Psoas muscle (tissue), 8 donors: ENCODE results near the gene TMTC2. TPM values are rescaled to one million over a fixed set of nuclear protein-coding genes. Genes with fewer than 3 reads are reported as not detected.

ENCODE experiments used
- ATAC-seq, 4 donors: fragments of 200-7000 bp; cut with Tn5 transposase; one replicate each; pipeline ENCODE4 v1.9.1; 2020; ENCODE audit warnings: moderate library complexity in 3 of 4, mild to moderate bottlenecking in 2 of 4
- DNase-seq, 2 donors: peaks; one replicate each; pipeline ENCODE4 v3.0.0-alpha.2; 2020
- H3K27ac ChIP-seq: fragments of 200-600 bp; one replicate; pipeline ENCODE4 v1.8.0; 2022
- H3K27me3 ChIP-seq, 3 donors: fragments of 200-600 bp in 1 of 3; one replicate each; pipeline versions ENCODE4 v1.6.1 to v1.8.0; 2013 to 2022; ENCODE audit warnings: low read length in 2 of 3, mild to moderate bottlenecking in 2 of 3, moderate library complexity in 1 of 3; ENCODE audit not compliant: insufficient read depth in 3 of 3
- H3K36me3 ChIP-seq, 2 donors: fragments of 200-600 bp in 1 of 2; one replicate each; pipeline versions ENCODE4 v1.6.1 to v1.8.0; 2013 to 2022; ENCODE audit warnings: low read depth in 1 of 2, mild to moderate bottlenecking in 1 of 2, moderate library complexity in 1 of 2; ENCODE audit not compliant: insufficient read depth in 1 of 2
- H3K4me1 ChIP-seq: fragments of 200-600 bp; one replicate; pipeline ENCODE4 v1.8.0; 2022
- H3K4me3 ChIP-seq: fragments of 200-600 bp; one replicate; pipeline ENCODE4 v1.8.0; 2022; ENCODE audit warnings: mild to moderate bottlenecking
- H3K9me3 ChIP-seq: fragments of 200-600 bp; one replicate; pipeline ENCODE4 v1.8.0; 2022
- WGBS, 3 donors: extraction: QIAGEN DNeasy Blood & Tissue Kit; methylation state at CpG; one replicate each; pipeline versions ENCODE4 v1.1.6 to v1.1.7; 2013; 5-methylcytosine and 5-hydroxymethylcytosine counted together
- intact Hi-C, 2 donors: fragments of 100-400 bp; cut with DNase I; formaldehyde crosslinking; loops; one replicate each; pipeline versions ENCODE4 v1.11.0 to v1.14.2; 2022
- long read RNA-seq, 2 donors: library from polyadenylated mRNA; unstranded; transcript quantifications; one replicate each; pipeline ENCODE4 v2.0.0, GENCODE V29; 2021
- polyA plus RNA-seq, 3 donors: library from polyadenylated mRNA; stranded (reverse); fragments of 200-250 nt; gene quantifications; one replicate each; pipeline ENCODE4 v1.2.3, GENCODE V29; 2013
- total RNA-seq, 4 donors: library from RNA; stranded (reverse); fragmentation: NEBNext Ultra II Directional in 2 of 4; extraction: Animal tissue kit (Norgen Biotek cat#: 25700) in 2 of 4; gene quantifications; one replicate each; pipeline versions ENCODE4 v1.2.1 to v1.2.4, GENCODE V29; 2021 to 2023
- TF ChIP-seq, protein P1 (sequence below): fragments of 200-600 bp; IDR thresholded peaks from one replicate; pipeline ENCODE4 v1.8.0; 2022; ENCODE audit warnings: antibody characterized with exemption
- donor health status: healthy with polysubstance abuse.
- donor health status: DM: no; HTN: no; CAD: no; lungs with moderate emphysema.
- donor health status: Bipolar disorder and iron deficiency.
- donor health status: healthy.
- donor health status: DM: yes; HTN: yes; CAD: no.
- donor health status: DM: no; HTN: no; CAD: no.
- donor health status: DM: no; HTN: no; CAD: no.
- donor health status: DM: yes; HTN: yes; CAD: no.

TMTC2 gene
- 1 to 10 TPM; 1.8 to 2.7 (median 2.2) TPM for total RNA-seq
- 1 to 10 TPM in 2 of 3 donors, under 1 TPM in 1; 0.85 to 1.1 (median 1.0) TPM for polyA plus RNA-seq
- long read RNA-seq, donor 1: 0 reads
- long read RNA-seq, donor 2: 0 reads

DNA sequence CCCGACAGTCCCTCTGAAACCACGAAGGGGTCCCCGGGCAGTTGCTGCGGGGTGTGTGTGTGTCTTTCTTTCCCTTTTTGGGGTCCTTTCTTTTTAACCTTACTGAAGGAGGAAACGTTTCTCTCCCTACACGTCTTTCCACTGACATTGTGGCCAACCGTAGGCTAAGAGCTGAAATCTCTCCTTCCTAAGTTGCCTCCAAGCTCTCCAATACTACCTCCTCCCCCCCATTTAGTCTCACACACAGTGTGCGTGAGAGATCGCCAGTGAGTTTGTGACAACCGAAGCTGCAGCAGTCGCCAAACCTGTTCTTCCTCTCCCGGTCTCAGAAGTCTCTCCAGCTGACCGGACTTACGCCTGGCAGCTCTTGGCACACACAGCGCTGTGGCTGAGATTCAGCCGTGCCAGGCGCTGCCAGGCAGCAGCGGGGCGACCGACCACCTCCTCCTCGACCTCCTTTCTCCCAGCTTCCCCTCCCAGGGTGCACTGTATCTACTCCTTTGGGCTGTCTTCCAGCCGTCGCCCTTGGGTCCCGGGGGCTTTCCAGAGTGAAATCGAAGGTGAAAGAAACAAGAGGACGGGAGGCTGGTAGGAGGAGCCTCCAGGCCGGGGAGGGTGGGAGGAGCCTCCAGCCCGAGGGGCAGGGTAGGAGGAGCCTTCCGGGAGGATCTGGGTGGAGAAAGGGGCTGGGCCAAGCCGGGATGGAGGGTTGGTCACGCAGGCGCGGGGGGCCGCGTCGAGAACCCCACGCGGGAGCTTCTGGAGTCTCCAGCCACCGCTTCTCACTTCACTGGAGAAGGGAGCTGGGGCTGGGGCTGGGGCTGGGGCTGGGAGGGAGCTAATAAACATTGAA, at the start of gene TMTC2:
TMTC2 (plus strand) TSS at position 739 of the 853 bp plus-strand sequence.
- no peaks in the 10 kb centered on the region for H3K9me3 ChIP-seq
- peak within 1 kb of the TSS; percentile 89 for H3K4me3 ChIP-seq
- peak within 1 kb of the TSS; percentile 80 for H3K27ac ChIP-seq
- peaks cover 4% of the 10 kb centered on the region for H3K4me1 ChIP-seq
- 0 to 1% (median 0%) methylated on average over 38 to 39 of the region's 39 CpGs for WGBS, 3 donors
- intact Hi-C loops: no loop called here
- ATAC-seq: peak; percentile 94 to 97 (median 96)
- DNase-seq: peak; percentile 88 to 93
- TF ChIP-seq, protein P1, sequence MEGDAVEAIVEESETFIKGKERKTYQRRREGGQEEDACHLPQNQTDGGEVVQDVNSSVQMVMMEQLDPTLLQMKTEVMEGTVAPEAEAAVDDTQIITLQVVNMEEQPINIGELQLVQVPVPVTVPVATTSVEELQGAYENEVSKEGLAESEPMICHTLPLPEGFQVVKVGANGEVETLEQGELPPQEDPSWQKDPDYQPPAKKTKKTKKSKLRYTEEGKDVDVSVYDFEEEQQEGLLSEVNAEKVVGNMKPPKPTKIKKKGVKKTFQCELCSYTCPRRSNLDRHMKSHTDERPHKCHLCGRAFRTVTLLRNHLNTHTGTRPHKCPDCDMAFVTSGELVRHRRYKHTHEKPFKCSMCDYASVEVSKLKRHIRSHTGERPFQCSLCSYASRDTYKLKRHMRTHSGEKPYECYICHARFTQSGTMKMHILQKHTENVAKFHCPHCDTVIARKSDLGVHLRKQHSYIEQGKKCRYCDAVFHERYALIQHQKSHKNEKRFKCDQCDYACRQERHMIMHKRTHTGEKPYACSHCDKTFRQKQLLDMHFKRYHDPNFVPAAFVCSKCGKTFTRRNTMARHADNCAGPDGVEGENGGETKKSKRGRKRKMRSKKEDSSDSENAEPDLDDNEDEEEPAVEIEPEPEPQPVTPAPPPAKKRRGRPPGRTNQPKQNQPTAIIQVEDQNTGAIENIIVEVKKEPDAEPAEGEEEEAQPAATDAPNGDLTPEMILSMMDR: no peak
- H3K36me3 ChIP-seq: no peaks in the 10 kb centered on the region
- peaks cover 0 to 8% (median 0%) of the 10 kb centered on the region in 3 donors for H3K27me3 ChIP-seq

DNA sequence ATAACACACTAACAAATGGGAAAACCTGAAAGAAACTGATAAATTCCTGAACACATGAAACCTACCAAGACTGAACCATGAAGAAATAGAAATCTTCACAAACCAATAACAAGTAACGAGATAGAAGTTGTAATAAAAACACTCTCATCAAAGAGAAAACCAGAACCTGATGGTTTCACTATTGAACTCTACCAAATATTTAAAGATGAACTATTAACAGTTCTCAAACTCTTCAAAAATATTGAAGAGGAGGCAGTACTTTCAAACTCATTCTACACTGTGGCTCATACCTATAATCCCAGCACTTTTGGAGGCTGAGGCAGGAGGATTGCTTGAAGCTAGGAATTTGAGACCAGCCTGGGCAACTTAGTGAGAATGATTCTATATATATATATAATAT, 48.4 kb upstream of the TMTC2 start:
- H3K27ac ChIP-seq: no peak overlapping the region
- H3K9me3 ChIP-seq: no peaks in the 10 kb centered on the region
- no peaks in the 10 kb centered on the region for H3K27me3 ChIP-seq
- H3K36me3 ChIP-seq: no peaks in the 10 kb centered on the region
- H3K4me3 ChIP-seq: no peak overlapping the region
- H3K4me1 ChIP-seq: no peaks in the 10 kb centered on the region
- ATAC-seq (no peak), DNase-seq (no peak)
- TF ChIP-seq, protein P1: no peak
- 73 to 95% (median 86%) methylated on average over 1 of the region's 1 CpG for WGBS, 3 donors
- intact Hi-C loops: no loop called here

DNA sequence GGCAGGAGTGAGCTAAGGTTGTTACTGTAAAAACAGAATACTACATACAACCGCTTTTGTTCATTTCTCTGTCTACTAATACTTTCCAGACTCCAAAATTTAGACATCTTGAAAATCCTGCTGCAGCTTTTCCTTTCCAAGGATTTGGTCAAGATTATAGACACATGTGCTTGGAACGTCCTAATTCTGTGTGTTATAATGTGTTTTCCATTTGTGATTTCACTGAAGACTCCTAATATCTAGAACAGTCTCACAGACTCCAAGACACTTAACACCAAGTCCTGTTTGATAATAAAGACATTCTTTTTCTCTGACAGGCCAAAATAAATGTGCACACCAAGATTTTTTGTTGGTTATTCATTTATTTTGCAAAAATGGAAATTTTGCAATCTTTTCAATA, 41.8 kb upstream of the TMTC2 start:
- H3K27me3 ChIP-seq: no peaks in the 10 kb centered on the region
- WGBS, 3 donors: 54 to 62% (median 62%) methylated on average over 2 of the region's 2 CpGs
- H3K36me3 ChIP-seq: no peaks in the 10 kb centered on the region
- H3K9me3 ChIP-seq: no peaks in the 10 kb centered on the region
- intact Hi-C loops: no loop called here
- H3K4me3 ChIP-seq: no peak overlapping the region
- ATAC-seq (no peak), DNase-seq (no peak)
- TF ChIP-seq, protein P1: no peak
- no peak overlapping the region for H3K27ac ChIP-seq
- H3K4me1 ChIP-seq: no peaks in the 10 kb centered on the region

DNA sequence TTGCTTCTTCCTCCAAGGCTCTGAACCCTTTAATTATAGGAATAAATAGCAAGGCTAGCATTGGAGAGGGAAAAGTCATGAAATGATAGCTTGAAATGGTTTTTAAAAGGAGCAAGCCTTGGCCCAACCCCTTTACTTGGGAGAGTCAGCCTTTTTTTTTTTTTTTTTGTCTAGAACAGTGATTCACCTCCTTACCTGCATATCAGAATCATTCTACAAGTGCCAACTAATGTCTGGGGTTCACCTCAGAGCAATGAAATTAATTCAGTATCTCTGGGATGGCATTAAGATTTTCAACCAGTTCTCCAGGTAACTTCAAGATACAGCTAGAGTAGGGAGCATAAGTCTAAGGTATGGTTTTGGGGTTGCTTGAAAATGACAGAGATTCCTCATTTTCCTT, 41.3 kb upstream of the TMTC2 start:
- DNase-seq (no peak), ATAC-seq (no peak)
- no peaks in the 10 kb centered on the region for H3K9me3 ChIP-seq
- no peak overlapping the region for H3K4me3 ChIP-seq
- no peaks in the 10 kb centered on the region for H3K4me1 ChIP-seq
- H3K36me3 ChIP-seq: no peaks in the 10 kb centered on the region
- intact Hi-C loops: no loop called here
- no peaks in the 10 kb centered on the region for H3K27me3 ChIP-seq
- H3K27ac ChIP-seq: no peak overlapping the region
- TF ChIP-seq, protein P1: no peak
